Measurements from ENCODE around the gene CDADC1.

- TF ChIP-seq CTCF (IDR thresholded peaks at IDR 0.05) (no peak), POLR2A (IDR thresholded peaks at IDR 0.05) (no peak), POLR2AphosphoS5 (IDR thresholded peaks at IDR 0.05) (no peak)
Observed at GRCh38 chr13:49208619-49209018, 39.1 kb upstream of the CDADC1 start.
